Measurements from ENCODE around the gene FAP. TPM values are rescaled to one million over a fixed set of nuclear protein-coding genes. Genes with fewer than 3 reads are reported as not detected.
A peak's percentile ranks its signal among the peaks of the same experiment; 100 is the strongest.

FAP gene
- total and polyA plus RNA-seq, 2 of the 4 experiments (the other 2 are of a cell fraction) = 71.0 to 95.0 TPM

GRCh38 chr2:162153608-162154224 is 89.5 kb downstream of the FAP start:
- no peak overlapping the region for H2BK5ac ChIP-seq (ENCODE audit: low read depth, low read length, poor library complexity, severe bottlenecking)
- no peak overlapping the region for H3K4me3 ChIP-seq (ENCODE audit: insufficient read depth, low read depth, low read length)
- DNase-seq (peak; percentile 49), ATAC-seq (ENCODE audit: low read depth) (peak; percentile 83; the same call in 1 of the 2 replicates)
- H3K4me1 ChIP-seq (ENCODE audit: control insufficient read depth, insufficient read depth, low read length) = no peaks in the 10 kb centered on the region
- H3K56ac ChIP-seq (ENCODE audit: extremely low read depth, insufficient read depth, low read length) = no peak overlapping the region
- ChIA-PET POLR2A (ENCODE audit: unreplicated experiment) (no interaction called here), CTCF (interaction anchor here (0.6 to 2.6 kb wide), 11 partner anchors 9 to 548 kb away, joined by 3 to 18 read pairs (median 4); no protein-coding TSS in a partner anchor)
- no peak overlapping the region for H3K9ac ChIP-seq (ENCODE audit: low read depth, low read length)
- H3K14ac ChIP-seq (replicated peaks; ENCODE audit: low read depth, low read length) = no peak overlapping the region
- H3K36me3 ChIP-seq (ENCODE audit: control insufficient read depth, insufficient read depth, low read length) = no peaks in the 10 kb centered on the region
- TF ChIP-seq POLR2A (IDR thresholded peaks at IDR 0.05; ENCODE audit: low read depth, low read length) (no peak), SMC3 (IDR thresholded peaks at IDR 0.05; ENCODE audit: low read depth, low read length) (peak; percentile 62), MAZ (IDR thresholded peaks at IDR 0.05; ENCODE audit: borderline replicate concordance, low read depth, low read length) (no peak), RAD21 (IDR thresholded peaks at IDR 0.05; ENCODE audit: low read length) (peak; percentile 69), CTCF (conservative IDR thresholded peaks at IDR 0.05; ENCODE audit: low read depth, low read length) (peak; percentile 56)
- no peak overlapping the region for H2BK20ac ChIP-seq (ENCODE audit: low read depth, low read length)
- H3K4me2 ChIP-seq (ENCODE audit: low read depth, low read length) = no peak overlapping the region
- no TSS peak for BruUV-seq (replicated peaks)
- H4K20me1 ChIP-seq (ENCODE audit: insufficient read depth, low read length) = no peaks in the 10 kb centered on the region
- H4K5ac ChIP-seq (ENCODE audit: low read depth, low read length) = no peak overlapping the region
- H3K9me1 ChIP-seq (ENCODE audit: insufficient read depth, low read length) = no peaks in the 10 kb centered on the region
- no peak overlapping the region for H3K27ac ChIP-seq (ENCODE audit: insufficient read depth, low read length)
- no peak overlapping the region for H3K23ac ChIP-seq (ENCODE audit: low read depth, low read length)
- H2AK5ac ChIP-seq (ENCODE audit: low read depth, low read length) = no peak overlapping the region
- no peak overlapping the region for H2AFZ ChIP-seq (replicated peaks; ENCODE audit: low read length, poor library complexity)
- no peak overlapping the region for H3K18ac ChIP-seq (ENCODE audit: low read depth, low read length)
- in situ Hi-C loops (cut with MboI; ENCODE audit: low sequenced_read_pairs) = loop anchor here (5.0 kb wide), 1 partner anchor 144 kb away; no protein-coding TSS in a partner anchor
- dilution Hi-C loops (cut with HindIII; ENCODE audit: low sequenced_read_pairs, unreplicated experiment) = no loop called here
- H3K79me1 ChIP-seq (ENCODE audit: low read depth in 1 of 2, low read length in 2 of 2) = no peaks in the 10 kb centered on the region
- no peaks in the 10 kb centered on the region for H3K27me3 ChIP-seq (ENCODE audit: control insufficient read depth, insufficient read depth, low read length)
- H4K8ac ChIP-seq (ENCODE audit: low read depth in 2 of 2, low read length in 2 of 2) = no peak overlapping the region
- H2BK120ac ChIP-seq (ENCODE audit: low read depth, low read length) = no peak overlapping the region
- no peaks in the 10 kb centered on the region for H3K9me3 ChIP-seq (ENCODE audit: control insufficient read depth, insufficient read depth, low read length)
- H2AK9ac ChIP-seq (replicated peaks; ENCODE audit: low read depth, low read length, poor library complexity) = no peak overlapping the region
- no peak overlapping the region for H3K4ac ChIP-seq (ENCODE audit: low read depth, low read length)
- no peak overlapping the region for H4K91ac ChIP-seq (ENCODE audit: insufficient read depth, low read depth, low read length)
- intact Hi-C loops (cut with micrococcal nuclease) = loop anchor here (1.0 kb wide), 1 partner anchor 145 kb away; no protein-coding TSS in a partner anchor
- H2BK15ac ChIP-seq (ENCODE audit: low read depth, low read length) = no peak overlapping the region
- WGBS, 2 experiments (ENCODE audit: extremely low coverage in 2 of 2, insufficient read length in 1 of 2) = no CpG with 5 or more reads among the region's 5 CpGs

Data from IMR-90 (cell line).